HL-60 (cell line): Measurements from ENCODE around the gene LAMC1.

Experiments
- DNase-seq, 2 experiments: peaks; one replicate each; pipeline ENCODE4 v3.0.0-alpha.2; 2010 to 2020; ENCODE audit warnings: low read depth in 1 of 2, low spot score in 1 of 2
- H3K27ac ChIP-seq: fragments of 250-450 bp; sonication (Bioruptor Pico); replicated peaks from 2 replicates; pipeline ENCODE4 v1.5.1; 2020; ENCODE audit warnings: mild to moderate bottlenecking, moderate library complexity
- H3K27me3 ChIP-seq: fragments of 250-450 bp; sonication (Bioruptor Pico); 2 replicates; pipeline ENCODE4 v1.5.1; 2021; ENCODE audit warnings: mild to moderate bottlenecking, moderate library complexity; ENCODE audit not compliant: insufficient read depth, poor library complexity, severe bottlenecking
- H3K4me3 ChIP-seq: replicated peaks from 2 replicates; pipeline ENCODE4 v1.5.1; 2011; ENCODE audit warnings: mild to moderate bottlenecking, control low read depth, low read length; ENCODE audit not compliant: insufficient read depth
- CTCF ChIP-seq: IDR thresholded peaks from one replicate; pipeline ENCODE4 v1.5.1; 2011; ENCODE audit warnings: low read length, control low read depth, inconsistent platforms; ENCODE audit not compliant: insufficient read depth
- GABPA ChIP-seq: IDR thresholded peaks from 2 replicates; pipeline ENCODE4 v1.6.1; 2012; ENCODE audit warnings: low read depth
- POLR2AphosphoS5 ChIP-seq: IDR thresholded peaks from 2 replicates; pipeline ENCODE4 v1.6.1; 2012; ENCODE audit warnings: low read depth
- REST ChIP-seq: IDR thresholded peaks from 2 replicates; pipeline ENCODE4 v1.6.1; 2012; ENCODE audit warnings: low read depth; ENCODE audit not compliant: insufficient replicate concordance
- SPI1 ChIP-seq: IDR thresholded peaks from 2 replicates; pipeline ENCODE4 v1.6.1; 2012; ENCODE audit warnings: low read depth, mild to moderate bottlenecking, borderline replicate concordance

Gene LAMC1

GRCh38 chr1:183079712-183080388 lies 56.6 kb downstream of the LAMC1 start:
- DNase-seq = no peak
- TF ChIP-seq CTCF (no peak), SPI1 (no peak), GABPA (no peak), REST (no peak), POLR2AphosphoS5 (no peak)
- H3K27ac ChIP-seq = no peak overlapping the region

GRCh38 chr1:183080406-183080805 lies 57.2 kb downstream of the LAMC1 start:
- Histone ChIP-seq H3K27ac (no peak overlapping the region), H3K4me3 (no peak overlapping the region), H3K27me3 (no peaks in the 10 kb centered on the region)
- TF ChIP-seq POLR2AphosphoS5 (no peak), CTCF (no peak), REST (no peak), SPI1 (no peak), GABPA (no peak)
- DNase-seq = no peak

More at GRCh38 chr1:183079712-183080388, 56.6 kb downstream of the LAMC1 start:
- Histone ChIP-seq H3K27me3 (no peaks in the 10 kb centered on the region), H3K4me3 (no peak overlapping the region)

GRCh38 chr1:183081402-183082120 lies 58.3 kb downstream of the LAMC1 start:
- TF ChIP-seq SPI1 (no peak), POLR2AphosphoS5 (no peak), GABPA (no peak), REST (no peak), CTCF (no peak)
- Histone ChIP-seq H3K27me3 (no peaks in the 10 kb centered on the region), H3K27ac (no peak overlapping the region), H3K4me3 (no peak overlapping the region)
- DNase-seq = no peak
